Activated naive CD4-positive, alpha-beta T cell treated with anti-CD3 and anti-CD28 coated beads for 36 hours (primary cell): ENCODE data around the gene ILF2. TPM values are rescaled to one million over a fixed set of nuclear protein-coding genes. Genes with fewer than 3 reads are reported as not detected.
A peak's percentile ranks its signal among the peaks of the same experiment; 100 is the strongest.
"Not testable (repeated sequence)": the region's sequence is repeated elsewhere in the genome, so short reads cannot be mapped to it uniquely, and the experiment has no call there.

Source experiments
- CTCF ChIA-PET: fragments of 350-600 bp; sonication (Branson Sonifier 250); formaldehyde crosslinking; loops from one replicate; lab custom pipeline; 2021; ENCODE audit warnings: antibody characterized with exemption; lab: Charles Lee
- DNase-seq: peaks from one replicate; pipeline ENCODE4 v3.0.0-alpha.2; 2020
- H3K27ac Mint-ChIP-seq: one replicate; pipeline ENCODE4 v1.8.0; 2021; ENCODE audit warnings: mild to moderate bottlenecking, mixed read lengths
- H3K27me3 Mint-ChIP-seq: one replicate; pipeline ENCODE4 v1.8.0; 2021; ENCODE audit warnings: low read depth, mixed read lengths
- H3K36me3 Mint-ChIP-seq: one replicate; pipeline ENCODE4 v1.8.0; 2021; ENCODE audit warnings: low read depth, mixed read lengths
- H3K4me1 Mint-ChIP-seq: one replicate; pipeline ENCODE4 v1.8.0; 2021; ENCODE audit warnings: low read depth, mixed read lengths
- H3K4me3 Mint-ChIP-seq: one replicate; pipeline ENCODE4 v1.8.0; 2021; ENCODE audit warnings: mild to moderate bottlenecking, moderate library complexity, mixed read lengths
- H3K9me3 Mint-ChIP-seq: one replicate; pipeline ENCODE4 v1.8.0; 2021; ENCODE audit warnings: mixed read lengths
- intact Hi-C: fragments of 100-400 bp; cut with micrococcal nuclease; formaldehyde crosslinking; loops from one replicate; pipeline ENCODE4 v1.15.1; 2023
- total RNA-seq, 2 experiments: library from RNA; stranded (reverse); gene quantifications; one replicate each; pipeline ENCODE4 v1.2.3, GENCODE V29; 2021

ILF2 gene
- total RNA-seq, 2 experiments from 2014 or later = 346 to 357 TPM

DNA sequence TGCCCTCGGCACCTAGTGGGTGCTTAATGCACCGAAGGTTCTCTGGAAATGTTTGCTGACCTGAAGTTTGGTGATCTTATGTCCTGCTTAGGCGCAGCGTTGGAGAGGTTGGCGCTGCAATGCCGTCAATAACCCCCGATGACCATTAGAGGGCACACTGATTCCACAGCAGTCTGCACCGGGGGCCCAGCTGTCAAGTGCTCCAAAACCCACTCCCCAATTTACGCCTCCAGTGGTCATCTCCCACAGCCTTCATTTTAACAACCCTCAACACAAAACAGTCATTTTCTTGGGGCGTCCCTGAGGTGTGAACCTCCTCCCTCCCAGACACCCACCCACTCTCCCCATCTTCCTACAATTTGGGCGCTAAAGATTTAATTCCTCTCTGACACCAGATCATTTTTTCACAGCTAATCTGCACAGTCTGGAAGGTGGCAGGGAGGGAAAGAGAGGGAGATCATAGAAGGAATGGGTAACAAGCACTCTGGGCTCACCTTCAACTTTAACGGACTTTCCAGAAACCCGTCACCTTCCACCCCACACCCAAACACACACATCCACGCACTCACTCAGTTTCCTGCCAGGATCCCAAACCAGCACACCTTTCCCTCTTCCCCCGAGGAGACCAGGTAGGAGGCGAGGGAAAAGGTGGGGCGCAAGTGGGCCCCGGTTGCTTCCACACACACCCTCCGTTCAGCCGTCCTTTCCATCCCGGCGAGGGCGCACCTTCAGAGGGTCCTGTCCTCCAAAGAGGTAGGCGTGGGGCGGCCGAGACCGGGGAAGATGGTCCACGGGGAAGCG is 7.1 kb upstream of the ILF2 start:
- DNase-seq = peak; percentile 63
- H3K36me3 Mint-ChIP-seq = no peaks in the 10 kb centered on the region
- H3K9me3 Mint-ChIP-seq = no peaks in the 10 kb centered on the region
- H3K4me1 Mint-ChIP-seq = peaks cover 20% of the 10 kb centered on the region
- peak overlapping the region; percentile 71 for H3K4me3 Mint-ChIP-seq
- peaks cover 31% of the 10 kb centered on the region for H3K27me3 Mint-ChIP-seq
- intact Hi-C loops = loop anchor here (1.0 to 10.0 kb wide), 5 partner anchors 71 to 477 kb away; partner anchors contain the start of genes NUP210L and RAB13
- H3K27ac Mint-ChIP-seq = no peak overlapping the region
- CTCF ChIA-PET = interaction anchor here (0.6 to 5.7 kb wide), 13 partner anchors 10 to 308 kb away, joined by 3 to 52 read pairs (median 4); partner anchors contain the start of genes RAB13 and SNAPIN

DNA sequence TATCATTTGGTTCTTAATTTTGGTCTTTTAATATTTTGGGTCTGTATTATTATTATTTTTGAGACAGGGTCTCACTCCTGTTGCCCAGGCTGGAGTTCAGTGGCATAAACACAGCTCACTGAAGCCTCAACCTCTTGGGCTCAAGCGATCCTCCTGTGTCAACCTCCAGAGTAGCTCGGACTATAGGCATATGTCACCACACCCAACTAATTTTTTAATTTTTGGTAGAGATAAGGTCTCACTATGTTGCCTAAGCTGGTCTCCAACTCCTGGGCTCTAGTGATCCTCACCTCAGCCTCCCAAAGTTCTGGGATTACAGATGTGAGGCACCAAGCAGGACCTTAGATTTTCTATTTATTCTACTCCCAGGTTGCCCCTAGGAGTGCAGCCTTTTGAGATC is 2.7 kb upstream of the ILF2 start:
- no peak for DNase-seq
- Mint-ChIP-seq H3K27me3 (peaks cover 14% of the 10 kb centered on the region), H3K36me3 (peaks cover 19% of the 10 kb centered on the region), H3K27ac (no peak overlapping the region), H3K4me3 (peak overlapping the region; percentile 52), H3K9me3 (no peaks in the 10 kb centered on the region), H3K4me1 (peaks cover 33% of the 10 kb centered on the region)
- intact Hi-C loops = loop anchor here (5.0 to 10.0 kb wide), 2 partner anchors 289 to 481 kb away; partner anchors contain the start of genes NUP210L and SLC39A1
- CTCF ChIA-PET = no interaction called here

DNA sequence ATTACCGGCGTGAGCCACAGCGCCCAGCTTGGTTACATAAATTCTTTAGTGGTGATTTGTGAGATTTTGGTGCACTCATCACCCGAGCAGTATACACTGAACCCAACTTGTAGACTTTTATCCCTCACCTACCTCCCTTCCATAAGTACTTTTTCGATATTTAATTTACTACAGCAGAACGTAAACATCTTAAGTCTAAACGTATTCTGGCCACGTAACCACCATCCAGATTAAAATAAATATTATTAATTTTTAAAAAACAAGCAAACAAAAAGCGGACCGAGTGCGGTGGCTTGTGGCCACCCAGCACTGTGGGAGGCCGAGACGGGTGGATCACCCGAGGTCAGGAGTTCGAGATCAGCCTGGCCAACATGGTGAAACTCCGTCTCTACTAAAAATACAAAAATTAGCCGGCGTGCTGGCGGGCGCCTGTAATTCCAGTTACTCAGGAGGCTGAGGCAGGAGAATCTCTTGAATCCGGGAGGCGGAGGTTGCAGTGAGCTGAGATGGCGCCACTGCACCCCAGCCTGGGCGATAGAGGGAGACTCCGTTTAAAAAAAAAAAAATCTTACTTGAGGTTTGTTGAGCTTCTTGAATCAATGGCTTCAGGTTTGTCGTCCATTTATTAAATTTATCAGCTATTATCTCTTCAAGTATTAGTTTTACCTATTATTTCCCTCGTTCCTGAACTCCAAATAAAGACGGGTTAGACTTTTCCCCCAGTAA is 998 bp upstream of the ILF2 start:
- H3K4me3 Mint-ChIP-seq, H3K9me3 Mint-ChIP-seq, H3K27ac Mint-ChIP-seq, H3K27me3 Mint-ChIP-seq: not testable (repeated sequence)
- Mint-ChIP-seq H3K36me3 (peaks cover 36% of the 10 kb centered on the region), H3K4me1 (peaks cover 36% of the 10 kb centered on the region)
- DNase-seq = peak; percentile 74
- CTCF ChIA-PET = interaction anchor here (0.6 to 1.6 kb wide), 20 partner anchors 29 to 487 kb away, joined by 3 to 10 read pairs (median 3); partner anchors contain the start of genes RAB13 and SLC27A3
- intact Hi-C loops = loop anchor here (1.0 to 10.0 kb wide), 17 partner anchors 13 to 601 kb away; partner anchors contain the start of genes CHTOP, HAX1, INTS3 and NUP210L

DNA sequence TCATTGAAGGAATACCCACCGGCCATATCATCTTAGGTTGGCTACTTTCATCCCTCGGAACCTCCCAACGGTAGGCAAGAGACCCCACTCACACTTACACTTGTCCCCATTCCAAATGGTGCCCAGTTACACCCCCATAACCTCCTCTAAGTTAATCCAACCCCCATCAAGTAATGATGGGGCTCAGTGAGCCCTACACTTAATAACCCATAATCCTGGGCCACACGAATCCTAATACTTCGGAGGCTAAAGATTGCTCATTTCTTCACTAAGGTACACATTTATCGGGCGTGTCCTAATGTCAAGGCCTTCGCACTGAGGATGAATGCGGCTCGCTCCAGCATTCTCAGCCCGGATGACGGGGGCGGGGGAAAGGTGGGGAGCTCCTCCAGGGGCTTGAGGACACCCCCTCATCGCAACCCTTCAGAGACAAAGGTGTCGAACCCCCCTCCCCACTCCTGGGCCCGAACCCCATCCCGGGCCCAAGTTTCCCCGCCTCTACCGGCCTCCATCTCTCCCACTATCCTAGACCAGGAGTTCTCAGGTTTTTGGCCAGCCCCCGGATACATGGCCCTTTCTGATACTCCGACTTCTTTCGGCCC is 435 bp downstream of the ILF2 start:
- Mint-ChIP-seq H3K4me3 (no peak overlapping the region), H3K36me3 (peaks cover 47% of the 10 kb centered on the region), H3K9me3 (no peaks in the 10 kb centered on the region), H3K4me1 (peaks cover 38% of the 10 kb centered on the region), H3K27ac (no peak overlapping the region), H3K27me3 (no peaks in the 10 kb centered on the region)
- peak; percentile 42 for DNase-seq
- CTCF ChIA-PET = no interaction called here
- intact Hi-C loops = loop anchor here (2.0 to 10.0 kb wide), 5 partner anchors 160 to 602 kb away; partner anchors contain the start of genes HAX1, NUP210L and SLC39A1

DNA sequence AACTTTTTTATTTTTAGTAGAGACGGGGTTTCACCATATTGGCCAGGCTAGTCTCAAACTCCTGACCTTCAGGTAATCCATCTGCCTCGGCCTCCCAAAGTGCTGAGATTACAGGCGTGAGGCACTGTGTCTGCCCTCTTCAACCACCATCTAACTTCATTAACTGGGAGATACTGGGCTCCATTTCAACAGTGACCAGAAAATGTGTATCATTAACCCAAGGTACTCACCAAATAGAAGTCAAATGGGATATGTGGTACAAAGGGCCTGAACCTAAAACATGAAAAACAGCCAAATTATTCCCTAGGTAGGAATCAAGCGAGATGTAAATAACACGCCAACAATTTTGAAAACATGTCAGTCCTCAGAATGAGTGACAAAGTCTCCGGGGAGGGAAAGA is 1.2 kb downstream of the ILF2 start:
- Mint-ChIP-seq H3K27me3 (no peaks in the 10 kb centered on the region), H3K36me3 (peaks cover 54% of the 10 kb centered on the region), H3K4me1 (peaks cover 38% of the 10 kb centered on the region), H3K27ac (no peak overlapping the region), H3K4me3 (no peak overlapping the region), H3K9me3 (no peaks in the 10 kb centered on the region)
- intact Hi-C loops = loop anchor here (2.0 to 10.0 kb wide), 5 partner anchors 159 to 603 kb away; partner anchors contain the start of genes HAX1, NUP210L and SLC39A1
- CTCF ChIA-PET = no interaction called here
- no peak for DNase-seq

DNA sequence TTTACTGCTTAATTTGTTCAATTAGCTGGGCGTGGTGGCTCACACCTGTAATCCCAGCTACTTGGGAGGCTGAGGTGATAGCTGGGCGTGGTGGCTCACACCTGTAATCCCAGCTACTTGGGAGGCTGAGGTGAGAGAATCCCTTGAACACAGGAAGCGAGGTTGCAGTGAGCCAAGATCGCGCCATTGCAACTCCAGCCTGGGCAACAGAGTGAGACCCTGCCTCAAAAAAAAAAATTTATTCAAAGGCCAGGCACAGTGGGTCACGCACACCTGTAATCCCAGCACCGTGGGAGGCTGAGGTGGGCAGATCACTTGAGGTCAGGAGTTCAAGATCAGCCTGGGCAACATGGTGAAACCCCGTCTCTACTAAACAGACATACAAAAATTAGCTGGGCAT is 2.1 kb downstream of the ILF2 start:
- H3K36me3 Mint-ChIP-seq = peaks cover 62% of the 10 kb centered on the region
- H3K27ac Mint-ChIP-seq, H3K4me3 Mint-ChIP-seq, DNase-seq, H3K27me3 Mint-ChIP-seq, intact Hi-C loops, H3K9me3 Mint-ChIP-seq: not testable (repeated sequence)
- peaks cover 38% of the 10 kb centered on the region for H3K4me1 Mint-ChIP-seq
- CTCF ChIA-PET = interaction anchor here (0.6 kb wide), 1 partner anchor 53 kb away, joined by 3 read pairs; the partner anchor contains the start of gene S100A14

DNA sequence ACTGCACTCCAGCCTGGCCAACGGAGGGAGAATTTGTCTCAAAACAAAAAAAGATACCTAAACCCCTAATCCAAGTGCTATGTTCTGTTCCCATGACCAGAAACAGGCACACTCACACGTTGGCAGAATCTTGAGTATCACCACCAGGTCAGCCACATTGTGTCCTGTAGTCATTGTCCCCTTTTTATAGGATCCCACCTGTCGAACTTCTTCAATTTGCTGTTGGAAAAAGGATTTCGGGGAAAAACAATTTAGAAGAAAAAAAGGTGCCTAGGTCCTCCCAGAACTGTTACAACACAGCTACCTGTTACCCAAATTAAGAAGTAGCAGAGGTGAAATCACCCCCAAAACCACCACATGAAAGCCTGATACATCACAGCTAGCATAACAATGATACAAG is 3.4 kb downstream of the ILF2 start:
- intact Hi-C loops = no loop called here
- no peaks in the 10 kb centered on the region for H3K9me3 Mint-ChIP-seq
- peaks cover 38% of the 10 kb centered on the region for H3K4me1 Mint-ChIP-seq
- H3K27ac Mint-ChIP-seq = peak overlapping the region; percentile 78
- no peaks in the 10 kb centered on the region for H3K27me3 Mint-ChIP-seq
- DNase-seq = no peak
- H3K4me3 Mint-ChIP-seq = no peak overlapping the region
- CTCF ChIA-PET = interaction anchor here (1.2 to 1.9 kb wide), 3 partner anchors 10 to 157 kb away, joined by 3 to 6 read pairs (median 3); no protein-coding TSS in a partner anchor
- peaks cover 71% of the 10 kb centered on the region for H3K36me3 Mint-ChIP-seq

DNA sequence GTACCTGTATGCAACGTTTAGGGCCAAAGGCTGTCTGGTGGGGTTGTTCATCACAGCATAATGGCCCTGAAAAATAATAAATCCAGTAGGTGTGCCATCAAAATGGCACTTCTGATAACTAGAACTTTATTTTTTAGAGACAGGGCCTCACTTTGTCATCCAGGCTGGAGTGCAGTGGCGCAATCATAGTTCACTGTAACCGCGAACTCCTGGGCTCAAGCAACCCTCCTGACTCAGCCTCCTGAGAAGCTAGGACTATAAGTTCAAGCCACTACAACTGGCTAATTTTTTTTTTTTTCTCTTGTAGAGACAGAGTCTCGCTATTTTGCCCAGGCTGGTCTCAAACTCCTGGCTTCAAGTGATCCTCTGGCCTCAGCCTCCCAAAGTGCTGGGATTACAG is 7.6 kb downstream of the ILF2 start:
- peaks cover 26% of the 10 kb centered on the region for H3K4me1 Mint-ChIP-seq
- H3K9me3 Mint-ChIP-seq = no peaks in the 10 kb centered on the region
- CTCF ChIA-PET = no interaction called here
- H3K27ac Mint-ChIP-seq = no peak overlapping the region
- intact Hi-C loops = no loop called here
- no peak overlapping the region for H3K4me3 Mint-ChIP-seq
- no peak for DNase-seq
- peaks cover 60% of the 10 kb centered on the region for H3K36me3 Mint-ChIP-seq
- H3K27me3 Mint-ChIP-seq = no peaks in the 10 kb centered on the region

DNA sequence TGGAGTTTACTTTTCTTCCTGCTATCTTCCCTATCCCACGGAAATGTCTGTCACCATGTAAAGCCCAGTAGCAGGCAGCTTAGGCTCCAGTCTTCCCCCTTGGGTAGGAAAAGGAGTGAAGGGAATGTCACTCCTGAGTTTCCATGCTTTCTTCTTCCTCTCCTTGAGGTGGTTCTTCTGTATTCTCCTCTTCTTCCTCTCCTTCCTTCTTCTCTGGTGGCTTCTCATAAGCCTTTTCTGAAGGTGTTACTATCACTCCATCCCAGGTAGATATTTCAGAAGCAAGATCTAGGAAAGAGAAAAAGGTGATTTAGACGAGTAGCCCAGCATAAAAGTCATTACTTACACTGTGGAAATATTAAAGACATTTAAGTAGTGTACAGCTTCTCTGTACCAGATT is 8.5 kb downstream of the ILF2 start:
- Mint-ChIP-seq H3K27me3 (no peaks in the 10 kb centered on the region), H3K27ac (peak overlapping the region; percentile 62), H3K9me3 (no peaks in the 10 kb centered on the region), H3K4me3 (no peak overlapping the region), H3K4me1 (peaks cover 19% of the 10 kb centered on the region), H3K36me3 (peaks cover 50% of the 10 kb centered on the region)
- CTCF ChIA-PET = no interaction called here
- DNase-seq = no peak
- intact Hi-C loops = no loop called here

DNA sequence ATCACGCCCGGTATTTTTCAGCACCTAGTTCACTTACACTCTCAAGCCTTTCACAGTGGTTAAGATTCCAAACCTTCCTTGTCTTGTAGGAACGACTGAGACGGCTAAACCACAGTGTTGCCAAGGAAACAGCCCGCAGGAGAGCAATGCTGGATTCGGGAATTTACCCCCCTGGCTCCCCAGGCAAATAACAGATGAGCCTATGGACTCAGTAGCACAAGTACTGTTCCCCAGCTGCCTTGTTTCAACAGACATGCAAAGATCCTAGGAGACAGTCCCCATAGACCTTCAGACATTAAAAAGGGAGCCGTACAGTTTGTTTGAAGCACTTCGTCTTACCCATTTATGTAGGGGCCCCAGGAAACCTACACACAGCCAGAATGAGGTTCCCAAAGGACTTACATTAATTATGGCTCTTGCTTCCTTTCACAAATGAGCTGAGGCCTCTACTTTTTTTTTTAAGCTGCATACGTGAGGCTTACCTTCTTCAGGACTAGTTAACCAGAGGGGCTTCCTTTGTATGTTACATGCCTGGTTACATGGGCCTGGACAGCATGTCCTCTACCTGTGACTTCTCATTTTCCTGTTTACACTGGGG is 9.6 kb downstream of the ILF2 start:
- Mint-ChIP-seq H3K9me3 (no peaks in the 10 kb centered on the region), H3K27ac (no peak overlapping the region), H3K4me1 (peaks cover 17% of the 10 kb centered on the region), H3K4me3 (no peak overlapping the region), H3K27me3 (no peaks in the 10 kb centered on the region), H3K36me3 (peaks cover 40% of the 10 kb centered on the region)
- CTCF ChIA-PET = no interaction called here
- intact Hi-C loops = no loop called here
- no peak for DNase-seq

DNA sequence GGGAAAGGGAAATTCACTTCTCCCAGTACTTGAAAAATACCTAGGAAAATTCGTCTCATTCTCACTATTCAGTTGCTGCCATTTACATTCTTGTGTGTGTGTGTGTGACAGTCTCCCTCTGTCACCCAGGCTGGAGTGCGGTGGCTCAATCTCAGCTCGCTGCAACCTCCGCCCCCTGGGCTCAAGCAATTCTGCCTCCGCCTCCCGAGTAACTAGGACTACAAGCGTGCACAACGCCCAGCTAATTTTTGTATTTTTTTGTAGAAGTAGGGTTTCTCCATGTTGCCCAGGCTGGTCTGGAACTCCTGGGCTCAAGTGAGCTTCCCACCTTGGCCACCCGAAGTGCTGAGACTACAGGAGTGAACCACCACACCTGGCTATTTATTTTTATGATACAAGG is 11.1 kb downstream of the ILF2 start:
- Mint-ChIP-seq H3K9me3 (no peaks in the 10 kb centered on the region), H3K4me1 (peaks cover 15% of the 10 kb centered on the region), H3K4me3 (peak overlapping the region; percentile 97), H3K27me3 (no peaks in the 10 kb centered on the region), H3K36me3 (peaks cover 29% of the 10 kb centered on the region), H3K27ac (peak overlapping the region; percentile 94)
- DNase-seq = no peak
- CTCF ChIA-PET = no interaction called here
- intact Hi-C loops = loop anchor here (5.0 kb wide), 1 partner anchor 318 kb away; the partner anchor contains the start of gene JTB
